Sciatic nerve (tissue), 2 donors: ENCODE data around the gene CLK3. TPM values are rescaled to one million over a fixed set of nuclear protein-coding genes. Genes with fewer than 3 reads are reported as not detected.

ENCODE experiments used
- ATAC-seq: fragments of 200-7000 bp; cut with Tn5 transposase; one replicate; pipeline ENCODE4 v1.9.1; 2020; ENCODE audit warnings: mild to moderate bottlenecking, moderate library complexity
- DNase-seq: peaks from one replicate; pipeline ENCODE4 v3.0.0-alpha.2; 2020; ENCODE audit warnings: low spot score
- intact Hi-C: fragments of 100-400 bp; cut with DNase I; formaldehyde crosslinking; loops from one replicate; pipeline ENCODE4 v1.14.2; 2022
- total RNA-seq: library from RNA; stranded (reverse); fragmentation: NEBNext Ultra II Directional; extraction: Animal tissue kit (Norgen Biotek cat#: 25700); gene quantifications from one replicate; pipeline ENCODE4 v1.2.1, GENCODE V29; 2021
- donor health status: DM: no; HTN: no; CAD: no.
- donor health status: DM: no; HTN: no; CAD: no.

The CLK3 gene
- total RNA-seq, 1 donor from 2014 or later, result 81.7 TPM

- ATAC-seq, result peak; percentile 99
- peak; percentile 97 for DNase-seq
- intact Hi-C loops, result no loop called here
Measured at GRCh38 chr15:74598126-74598842, 17.4 kb upstream of the CLK3 start.

DNA sequence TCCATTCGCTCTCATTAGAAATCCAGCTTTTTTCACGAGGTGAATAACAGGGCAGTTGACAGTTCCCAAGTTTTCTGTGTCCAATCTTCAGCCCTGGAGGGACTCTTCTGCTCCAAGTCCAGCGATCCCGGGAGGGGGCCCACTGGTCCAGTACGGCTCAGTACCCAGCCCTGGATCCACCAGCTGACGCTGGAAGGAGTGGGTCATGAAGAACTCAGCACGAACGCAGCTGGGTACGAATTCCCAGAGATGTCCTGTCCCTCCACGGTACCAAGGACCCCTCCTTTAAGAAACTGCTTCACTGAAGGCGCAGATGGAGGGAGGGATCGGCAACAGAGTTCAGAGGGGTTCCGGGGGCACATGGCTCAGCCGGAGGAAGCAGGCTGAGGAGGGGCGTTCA is 16.5 kb upstream of the CLK3 start:
- no peak for DNase-seq
- intact Hi-C loops, result no loop called here
- ATAC-seq, result no peak

- no peak for ATAC-seq
- intact Hi-C loops, result no loop called here
Measured at GRCh38 chr15:74603026-74603788, 12.4 kb upstream of the CLK3 start.

GRCh38 chr15:74603789-74604705 is 11.6 kb upstream of the CLK3 start:
- DNase-seq, result no peak
- intact Hi-C loops, result no loop called here
- no peak for ATAC-seq

More at GRCh38 chr15:74603026-74603788, 12.4 kb upstream of the CLK3 start:
- DNase-seq, result no peak

- DNase-seq, result no peak
- ATAC-seq, result no peak
- intact Hi-C loops, result no loop called here
Measured at GRCh38 chr15:74604983-74605794, 10.4 kb upstream of the CLK3 start.

DNA sequence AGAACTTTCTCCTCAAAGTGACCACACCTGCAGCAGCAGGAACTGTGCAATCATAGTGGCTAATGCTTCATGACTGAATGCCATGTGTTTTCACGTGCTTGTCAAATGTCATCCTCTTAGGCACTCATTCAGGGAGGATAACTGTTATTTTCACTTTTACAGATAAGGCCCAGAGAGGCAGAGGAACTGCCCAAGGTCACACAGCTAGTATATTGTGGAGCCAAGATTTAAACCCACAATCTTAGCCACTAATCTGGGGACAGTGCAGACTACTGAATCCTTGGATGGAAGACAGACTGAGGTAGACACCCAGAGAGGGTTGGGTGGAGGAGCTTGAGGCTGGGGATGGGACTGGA is 9.9 kb upstream of the CLK3 start:
- no peak for ATAC-seq
- intact Hi-C loops, result no loop called here
- DNase-seq, result no peak

DNA sequence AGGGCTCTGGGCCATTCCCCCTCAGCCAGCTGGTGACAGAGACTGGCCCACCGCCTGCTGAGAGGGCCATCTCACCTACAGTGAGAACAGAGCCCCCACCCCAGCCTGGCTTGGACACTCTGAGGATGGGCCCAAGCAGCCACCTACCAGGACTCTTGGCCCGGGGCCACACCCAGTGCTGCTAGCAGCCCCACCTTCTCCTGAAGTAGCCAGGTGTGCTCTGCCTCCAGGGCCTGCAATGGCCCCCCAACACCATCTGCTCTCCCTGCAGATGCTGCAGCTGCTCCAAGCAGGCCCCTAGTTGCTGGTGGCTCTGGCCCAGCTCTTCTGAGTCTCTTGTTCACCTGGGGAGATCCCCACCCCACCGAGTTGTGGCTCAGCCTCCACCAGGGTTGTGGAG is 6.8 kb upstream of the CLK3 start:
- ATAC-seq (no peak), DNase-seq (no peak)
- intact Hi-C loops, result no loop called here

DNA sequence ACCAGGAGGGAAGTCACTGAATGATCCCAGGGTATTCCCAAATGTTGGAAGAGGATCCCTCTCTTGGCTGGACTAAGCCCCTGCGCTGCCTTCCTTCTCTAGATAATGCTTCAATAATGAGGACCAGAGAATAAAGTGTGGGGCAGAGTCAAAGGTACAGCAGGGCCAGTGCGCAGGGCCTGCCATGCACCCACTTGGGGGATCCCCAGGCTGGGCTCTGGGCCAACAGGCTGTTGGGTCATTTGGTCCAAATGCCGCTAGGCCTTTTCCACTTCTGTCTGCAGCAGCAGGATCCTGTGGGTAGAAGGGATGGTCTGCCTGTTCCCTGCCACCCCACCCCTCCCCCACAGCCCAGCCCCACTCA is 5.7 kb upstream of the CLK3 start:
- intact Hi-C loops, result loop anchor here (5.0 kb wide), 1 partner anchor 68 kb away; the partner anchor contains the start of gene ARID3B
- DNase-seq (no peak), ATAC-seq (no peak)

DNA sequence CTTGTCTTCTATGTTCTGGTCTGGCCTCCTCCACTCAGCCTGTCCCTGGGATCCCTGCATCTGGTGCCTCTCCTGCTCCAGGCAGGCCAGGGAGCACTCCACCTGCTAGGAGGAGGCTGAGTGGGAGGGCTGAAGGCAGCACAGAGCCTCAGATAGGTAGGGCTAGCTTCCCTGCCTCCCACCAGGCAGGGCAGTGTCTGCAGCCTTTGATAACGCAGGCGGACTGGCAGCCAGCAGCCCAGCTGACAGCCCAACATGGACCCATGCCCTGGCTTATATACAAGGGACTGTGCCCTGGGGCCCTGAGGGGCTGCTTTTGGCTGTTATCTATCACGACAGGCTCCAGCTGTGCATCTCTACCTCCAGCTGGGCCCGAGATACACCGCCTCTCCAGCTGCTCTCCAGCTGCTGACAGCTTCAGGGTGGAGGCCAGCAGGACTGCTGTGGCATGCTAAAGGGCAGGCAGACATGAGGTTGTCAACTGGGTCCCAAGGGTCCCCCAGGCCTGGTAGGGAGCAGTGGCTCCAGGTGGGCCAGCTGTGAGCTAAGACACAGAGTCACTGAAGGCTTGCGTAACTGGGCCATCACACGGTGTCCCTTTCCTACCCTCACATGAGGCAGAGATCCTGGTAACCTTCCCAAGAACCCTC is 5.2 kb upstream of the CLK3 start:
- ATAC-seq (no peak), DNase-seq (no peak)
- intact Hi-C loops, result loop anchor here (5.0 kb wide), 1 partner anchor 68 kb away; the partner anchor contains the start of gene ARID3B

GRCh38 chr15:74611341-74611740 is 4.3 kb upstream of the CLK3 start:
- ATAC-seq, result no peak
- intact Hi-C loops, result loop anchor here (5.0 kb wide), 1 partner anchor 69 kb away; the partner anchor contains the start of gene ARID3B
- DNase-seq, result no peak

- intact Hi-C loops, result loop anchor here (5.0 kb wide), 1 partner anchor 70 kb away; the partner anchor contains the start of gene ARID3B
- DNase-seq (no peak), ATAC-seq (no peak)
Measured at GRCh38 chr15:74611834-74612233, 3.8 kb upstream of the CLK3 start.

- intact Hi-C loops, result loop anchor here (5.0 kb wide), 1 partner anchor 70 kb away; the partner anchor contains the start of gene ARID3B
- ATAC-seq (no peak), DNase-seq (no peak)
Measured at GRCh38 chr15:74612677-74613076, 3.0 kb upstream of the CLK3 start.

GRCh38 chr15:74613089-74613952 is 2.3 kb upstream of the CLK3 start:
- no peak for ATAC-seq
- intact Hi-C loops, result loop anchor here (5.0 kb wide), 1 partner anchor 71 kb away; the partner anchor contains the start of gene ARID3B
- DNase-seq, result no peak

- DNase-seq, result no peak
- intact Hi-C loops, result loop anchor here (5.0 kb wide), 1 partner anchor 72 kb away; the partner anchor contains the start of gene ARID3B
- ATAC-seq, result peak; percentile 0
Measured at GRCh38 chr15:74613953-74614743, 1.5 kb upstream of the CLK3 start.

- peak; percentile 91 for DNase-seq
- intact Hi-C loops, result loop anchor here (5.0 kb wide), 2 partner anchors 73 to 243 kb away; partner anchors contain the start of gene ARID3B
Measured at GRCh38 chr15:74614744-74615507, 710 bp upstream of the CLK3 start.

More at GRCh38 chr15:74614744-74615507, 710 bp upstream of the CLK3 start:
- peak; percentile 90 for ATAC-seq
